ENCODE results near the gene KIZ.

The KIZ gene

GRCh38 chr20:21232546-21233280, 106.8 kb downstream of the KIZ start:
- H3K9me3 ChIP-seq (ENCODE audit: control insufficient read depth in 1 of 2, low read length in 2 of 2), result no peaks in the 10 kb centered on the region
- peaks cover 0 to 4% of the 10 kb centered on the region in 2 donors for H3K4me1 ChIP-seq (ENCODE audit: control insufficient read depth in 1 of 2, insufficient read depth in 2 of 2, low read length in 2 of 2)
- H3K36me3 ChIP-seq (ENCODE audit: control insufficient read depth in 1 of 2, insufficient read depth in 2 of 2, low read length in 2 of 2), result peaks cover 0 to 40% of the 10 kb centered on the region in 2 donors
- H3K27me3 ChIP-seq (ENCODE audit: low read depth, low read length), result no peaks in the 10 kb centered on the region
- no peak overlapping the region for H3K27ac ChIP-seq (ENCODE audit: low read length)
- H3K4me3 ChIP-seq (ENCODE audit: low read depth in 1 of 2, low read length in 2 of 2), result no peak overlapping the region

GRCh38 chr20:21234324-21234723, 108.4 kb downstream of the KIZ start:
- Histone ChIP-seq H3K27me3 (ENCODE audit: low read depth, low read length) (no peaks in the 10 kb centered on the region), H3K4me3 (ENCODE audit: low read depth in 1 of 2, low read length in 2 of 2) (no peak overlapping the region), H3K4me1 (ENCODE audit: control insufficient read depth in 1 of 2, insufficient read depth in 2 of 2, low read length in 2 of 2) (peaks cover 0 to 4% of the 10 kb centered on the region in 2 donors), H3K36me3 (ENCODE audit: control insufficient read depth in 1 of 2, insufficient read depth in 2 of 2, low read length in 2 of 2) (peaks cover 0 to 46% of the 10 kb centered on the region in 2 donors), H3K27ac (ENCODE audit: low read length) (no peak overlapping the region), H3K9me3 (ENCODE audit: control insufficient read depth in 1 of 2, low read length in 2 of 2) (no peaks in the 10 kb centered on the region)

- no peak overlapping the region for H3K27ac ChIP-seq (ENCODE audit: low read length)
- H3K36me3 ChIP-seq (ENCODE audit: control insufficient read depth in 1 of 2, insufficient read depth in 2 of 2, low read length in 2 of 2), result peaks cover 0 to 42% of the 10 kb centered on the region in 2 donors
- H3K4me1 ChIP-seq (ENCODE audit: control insufficient read depth in 1 of 2, insufficient read depth in 2 of 2, low read length in 2 of 2), result peaks cover 0 to 4% of the 10 kb centered on the region in 2 donors
- H3K27me3 ChIP-seq (ENCODE audit: low read depth, low read length), result no peaks in the 10 kb centered on the region
- H3K9me3 ChIP-seq (ENCODE audit: control insufficient read depth in 1 of 2, low read length in 2 of 2), result no peaks in the 10 kb centered on the region
- no peak overlapping the region for H3K4me3 ChIP-seq (ENCODE audit: low read depth in 1 of 2, low read length in 2 of 2)
Observed at GRCh38 chr20:21234806-21235483, 109.1 kb downstream of the KIZ start.

GRCh38 chr20:21235484-21236445, 109.9 kb downstream of the KIZ start:
- Histone ChIP-seq H3K9me3 (ENCODE audit: control insufficient read depth in 1 of 2, low read length in 2 of 2) (no peaks in the 10 kb centered on the region), H3K27me3 (ENCODE audit: low read depth, low read length) (no peaks in the 10 kb centered on the region), H3K36me3 (ENCODE audit: control insufficient read depth in 1 of 2, insufficient read depth in 2 of 2, low read length in 2 of 2) (peaks cover 0 to 34% of the 10 kb centered on the region in 2 donors), H3K27ac (ENCODE audit: low read length) (no peak overlapping the region), H3K4me3 (ENCODE audit: low read depth in 1 of 2, low read length in 2 of 2) (no peak overlapping the region), H3K4me1 (ENCODE audit: control insufficient read depth in 1 of 2, insufficient read depth in 2 of 2, low read length in 2 of 2) (peaks cover 0 to 4% of the 10 kb centered on the region in 2 donors)

- peaks cover 0 to 4% of the 10 kb centered on the region in 2 donors for H3K4me1 ChIP-seq (ENCODE audit: control insufficient read depth in 1 of 2, insufficient read depth in 2 of 2, low read length in 2 of 2)
- H3K9me3 ChIP-seq (ENCODE audit: control insufficient read depth in 1 of 2, low read length in 2 of 2), result no peaks in the 10 kb centered on the region
- H3K4me3 ChIP-seq (ENCODE audit: low read depth in 1 of 2, low read length in 2 of 2), result no peak overlapping the region
- no peak overlapping the region for H3K27ac ChIP-seq (ENCODE audit: low read length)
- peaks cover 0 to 10% of the 10 kb centered on the region in 2 donors for H3K36me3 ChIP-seq (ENCODE audit: control insufficient read depth in 1 of 2, insufficient read depth in 2 of 2, low read length in 2 of 2)
- no peaks in the 10 kb centered on the region for H3K27me3 ChIP-seq (ENCODE audit: low read depth, low read length)
Observed at GRCh38 chr20:21237956-21238799, 112.3 kb downstream of the KIZ start.

GRCh38 chr20:21238818-21239536, 113.1 kb downstream of the KIZ start:
- H3K4me3 ChIP-seq (ENCODE audit: low read depth in 1 of 2, low read length in 2 of 2), result no peak overlapping the region
- H3K27ac ChIP-seq (ENCODE audit: low read length), result no peak overlapping the region
- H3K4me1 ChIP-seq (ENCODE audit: control insufficient read depth in 1 of 2, insufficient read depth in 2 of 2, low read length in 2 of 2), result peaks cover 0 to 4% of the 10 kb centered on the region in 2 donors
- H3K9me3 ChIP-seq (ENCODE audit: control insufficient read depth in 1 of 2, low read length in 2 of 2), result no peaks in the 10 kb centered on the region
- H3K27me3 ChIP-seq (ENCODE audit: low read depth, low read length), result no peaks in the 10 kb centered on the region
- H3K36me3 ChIP-seq (ENCODE audit: control insufficient read depth in 1 of 2, insufficient read depth in 2 of 2, low read length in 2 of 2), result peaks cover 5 to 13% of the 10 kb centered on the region in 2 donors

GRCh38 chr20:21240394-21240793, 114.5 kb downstream of the KIZ start:
- H3K4me3 ChIP-seq (ENCODE audit: low read depth in 1 of 2, low read length in 2 of 2), result no peak overlapping the region
- H3K27ac ChIP-seq (ENCODE audit: low read length), result no peak overlapping the region
- H3K9me3 ChIP-seq (ENCODE audit: control insufficient read depth in 1 of 2, low read length in 2 of 2), result no peaks in the 10 kb centered on the region
- H3K27me3 ChIP-seq (ENCODE audit: low read depth, low read length), result no peaks in the 10 kb centered on the region
- peaks cover 6 to 27% of the 10 kb centered on the region in 2 donors for H3K36me3 ChIP-seq (ENCODE audit: control insufficient read depth in 1 of 2, insufficient read depth in 2 of 2, low read length in 2 of 2)
- H3K4me1 ChIP-seq (ENCODE audit: control insufficient read depth in 1 of 2, insufficient read depth in 2 of 2, low read length in 2 of 2), result peaks cover 0 to 4% of the 10 kb centered on the region in 2 donors

- H3K27ac ChIP-seq (ENCODE audit: low read length), result no peak overlapping the region
- no peaks in the 10 kb centered on the region for H3K9me3 ChIP-seq (ENCODE audit: control insufficient read depth in 1 of 2, low read length in 2 of 2)
- no peak overlapping the region for H3K4me3 ChIP-seq (ENCODE audit: low read depth in 1 of 2, low read length in 2 of 2)
- H3K36me3 ChIP-seq (ENCODE audit: control insufficient read depth in 1 of 2, insufficient read depth in 2 of 2, low read length in 2 of 2), result peaks cover 8 to 36% of the 10 kb centered on the region in 2 donors
- no peaks in the 10 kb centered on the region for H3K4me1 ChIP-seq (ENCODE audit: control insufficient read depth in 1 of 2, insufficient read depth in 2 of 2, low read length in 2 of 2)
- no peaks in the 10 kb centered on the region for H3K27me3 ChIP-seq (ENCODE audit: low read depth, low read length)
Observed at GRCh38 chr20:21241406-21241805, 115.5 kb downstream of the KIZ start.

- Histone ChIP-seq H3K36me3 (ENCODE audit: control insufficient read depth in 1 of 2, insufficient read depth in 2 of 2, low read length in 2 of 2) (peaks cover 9 to 32% of the 10 kb centered on the region in 2 donors), H3K27ac (ENCODE audit: low read length) (no peak overlapping the region), H3K4me1 (ENCODE audit: control insufficient read depth in 1 of 2, insufficient read depth in 2 of 2, low read length in 2 of 2) (no peaks in the 10 kb centered on the region), H3K27me3 (ENCODE audit: low read depth, low read length) (no peaks in the 10 kb centered on the region), H3K4me3 (ENCODE audit: low read depth in 1 of 2, low read length in 2 of 2) (no peak overlapping the region), H3K9me3 (ENCODE audit: control insufficient read depth in 1 of 2, low read length in 2 of 2) (no peaks in the 10 kb centered on the region)
Observed at GRCh38 chr20:21243811-21244210, 117.9 kb downstream of the KIZ start.

- Histone ChIP-seq H3K4me1 (ENCODE audit: control insufficient read depth in 1 of 2, insufficient read depth in 2 of 2, low read length in 2 of 2) (no peaks in the 10 kb centered on the region), H3K9me3 (ENCODE audit: control insufficient read depth in 1 of 2, low read length in 2 of 2) (no peaks in the 10 kb centered on the region), H3K4me3 (ENCODE audit: low read depth in 1 of 2, low read length in 2 of 2) (no peak overlapping the region), H3K36me3 (ENCODE audit: control insufficient read depth in 1 of 2, insufficient read depth in 2 of 2, low read length in 2 of 2) (peaks cover 9 to 27% of the 10 kb centered on the region in 2 donors), H3K27me3 (ENCODE audit: low read depth, low read length) (no peaks in the 10 kb centered on the region), H3K27ac (ENCODE audit: low read length) (no peak overlapping the region)
Observed at GRCh38 chr20:21244808-21245207, 118.9 kb downstream of the KIZ start.

Measured in muscle layer of duodenum (tissue), 2 donors.